ENCODE measurements around the gene SUSD6. TPM values are rescaled to one million over a fixed set of nuclear protein-coding genes. Genes with fewer than 3 reads are reported as not detected.
A peak's percentile ranks its signal among the peaks of the same experiment; 100 is the strongest.

Gene SUSD6
- total RNA-seq, 4 donors from 2014 or later = 11.9 to 26.3 (median 16.2) TPM

DNA sequence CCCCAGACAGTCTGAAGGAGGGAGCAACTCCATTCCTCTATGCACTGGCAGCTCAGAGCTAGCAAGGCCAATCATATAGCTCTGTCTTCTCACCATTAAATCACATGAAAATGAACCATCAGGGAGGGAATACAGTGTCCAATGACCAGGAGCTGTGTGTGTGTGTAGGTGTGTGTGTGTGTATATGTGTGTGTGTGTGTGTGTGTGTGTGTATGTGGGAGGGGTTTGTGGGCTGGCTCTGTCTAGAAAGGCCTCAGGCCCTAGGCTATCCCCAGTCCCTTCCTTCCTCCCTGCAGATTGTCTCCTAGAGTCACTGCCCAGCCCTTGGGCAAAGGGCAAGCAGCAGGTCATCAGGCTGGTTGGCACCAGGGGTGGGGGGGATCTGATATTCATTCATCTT is 5.7 kb upstream of the SUSD6 start:
- no peak for DNase-seq
- Histone ChIP-seq H3K36me3 (no peaks in the 10 kb centered on the region), H3K4me3 (no peak overlapping the region), H3K27ac (no peak overlapping the region), H3K4me1 (peaks cover 8 to 9% of the 10 kb centered on the region in 2 donors), H3K9me3 (no peaks in the 10 kb centered on the region), H3K27me3 (no peaks in the 10 kb centered on the region)
- ATAC-seq = no peak
- TF ChIP-seq POLR2A (IDR thresholded peaks at IDR 0.05) = no peak
- TF ChIP-seq, protein P1, sequence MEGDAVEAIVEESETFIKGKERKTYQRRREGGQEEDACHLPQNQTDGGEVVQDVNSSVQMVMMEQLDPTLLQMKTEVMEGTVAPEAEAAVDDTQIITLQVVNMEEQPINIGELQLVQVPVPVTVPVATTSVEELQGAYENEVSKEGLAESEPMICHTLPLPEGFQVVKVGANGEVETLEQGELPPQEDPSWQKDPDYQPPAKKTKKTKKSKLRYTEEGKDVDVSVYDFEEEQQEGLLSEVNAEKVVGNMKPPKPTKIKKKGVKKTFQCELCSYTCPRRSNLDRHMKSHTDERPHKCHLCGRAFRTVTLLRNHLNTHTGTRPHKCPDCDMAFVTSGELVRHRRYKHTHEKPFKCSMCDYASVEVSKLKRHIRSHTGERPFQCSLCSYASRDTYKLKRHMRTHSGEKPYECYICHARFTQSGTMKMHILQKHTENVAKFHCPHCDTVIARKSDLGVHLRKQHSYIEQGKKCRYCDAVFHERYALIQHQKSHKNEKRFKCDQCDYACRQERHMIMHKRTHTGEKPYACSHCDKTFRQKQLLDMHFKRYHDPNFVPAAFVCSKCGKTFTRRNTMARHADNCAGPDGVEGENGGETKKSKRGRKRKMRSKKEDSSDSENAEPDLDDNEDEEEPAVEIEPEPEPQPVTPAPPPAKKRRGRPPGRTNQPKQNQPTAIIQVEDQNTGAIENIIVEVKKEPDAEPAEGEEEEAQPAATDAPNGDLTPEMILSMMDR (IDR thresholded peaks at IDR 0.05 in 4 of 5, conservative IDR thresholded peaks at IDR 0.05 in 1 of 5) = no peak
- in situ Hi-C loops (cut with MboI; ENCODE audit: low sequenced_read_pairs in 4 of 4) (loop anchor here in 2 of 4 donors (5.0 to 10.0 kb wide), 2 partner anchors 119 to 122 kb away; no protein-coding TSS in a partner anchor), intact Hi-C loops (cut with DNase I; ENCODE audit: low total_unique reads) (no loop called here)

DNA sequence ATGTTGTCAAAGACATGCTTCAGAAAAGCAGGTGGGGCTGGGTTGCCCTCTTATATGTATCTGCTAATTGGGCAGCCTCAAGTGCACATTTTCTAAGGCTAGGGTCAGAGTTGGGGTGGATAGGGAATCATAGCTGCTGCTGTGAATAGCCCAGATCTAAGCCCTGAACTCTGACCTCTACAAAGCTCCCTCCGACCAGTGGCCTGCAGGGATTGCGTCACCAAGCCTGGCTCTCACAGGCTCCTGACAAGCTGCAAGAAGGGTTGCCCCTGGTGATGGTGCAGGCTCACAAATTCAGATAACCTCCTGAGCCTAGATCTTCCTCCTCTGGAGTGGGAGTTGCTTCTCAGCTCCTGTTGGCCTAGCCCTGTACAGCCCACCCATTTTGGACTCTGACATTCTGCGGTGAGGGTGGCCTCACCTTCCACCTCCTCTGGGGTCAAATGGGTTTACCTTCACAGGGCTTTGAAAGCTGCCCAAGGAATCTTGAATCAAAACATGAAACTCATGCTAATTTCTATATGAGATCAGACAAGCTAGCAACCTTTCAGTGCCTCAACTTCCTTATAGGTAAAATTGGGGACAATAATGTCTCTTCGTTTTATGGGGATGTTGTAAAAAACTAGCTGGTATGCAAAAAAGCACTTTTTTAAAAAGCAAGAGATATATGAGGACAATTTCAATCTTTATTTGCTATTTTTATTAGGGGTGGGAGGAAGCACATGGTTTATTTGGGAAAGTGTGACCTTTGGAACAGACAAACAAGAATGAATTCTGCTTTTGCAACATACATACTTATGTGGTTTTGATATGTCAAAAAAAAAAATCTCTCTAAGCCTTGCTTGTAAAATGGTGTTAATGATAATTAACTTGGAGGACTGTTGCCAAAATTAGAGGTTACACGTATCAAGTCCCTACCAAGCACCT is 4.9 kb upstream of the SUSD6 start:
- Histone ChIP-seq H3K9me3 (no peaks in the 10 kb centered on the region), H3K36me3 (no peaks in the 10 kb centered on the region), H3K27ac (no peak overlapping the region), H3K4me1 (peaks cover 10 to 11% of the 10 kb centered on the region in 2 donors), H3K4me3 (no peak overlapping the region), H3K27me3 (no peaks in the 10 kb centered on the region)
- ATAC-seq (no peak), DNase-seq (no peak)
- TF ChIP-seq POLR2A (IDR thresholded peaks at IDR 0.05) = no peak
- TF ChIP-seq, protein P1 (IDR thresholded peaks at IDR 0.05 in 4 of 5, conservative IDR thresholded peaks at IDR 0.05 in 1 of 5) = no peak
- in situ Hi-C loops (cut with MboI; ENCODE audit: low sequenced_read_pairs in 4 of 4) (loop anchor here in 2 of 4 donors (5.0 to 10.0 kb wide), 2 partner anchors 118 to 121 kb away; no protein-coding TSS in a partner anchor), intact Hi-C loops (cut with DNase I; ENCODE audit: low total_unique reads) (no loop called here)

GRCh38 chr14:69610020-69610873 is 1.1 kb upstream of the SUSD6 start:
- ATAC-seq = no peak

GRCh38 chr14:69610874-69611171 is 573 bp upstream of the SUSD6 start:
- peak overlapping the region; percentile 49 to 89 (median 61) for H3K4me3 ChIP-seq
- H3K4me1 ChIP-seq = peaks cover 43% of the 10 kb centered on the region in 2 donors
- no peaks in the 10 kb centered on the region for H3K36me3 ChIP-seq
- no peaks in the 10 kb centered on the region for H3K9me3 ChIP-seq
- H3K27ac ChIP-seq = peak overlapping the region; percentile 84 to 97 (median 86)
- H3K27me3 ChIP-seq = no peaks in the 10 kb centered on the region
- TF ChIP-seq POLR2A (IDR thresholded peaks at IDR 0.05) = no peak
- TF ChIP-seq, protein P1 (IDR thresholded peaks at IDR 0.05 in 4 of 5, conservative IDR thresholded peaks at IDR 0.05 in 1 of 5) = no peak
- intact Hi-C loops (cut with DNase I; ENCODE audit: low total_unique reads) = loop anchor here (1.0 to 5.0 kb wide), 3 partner anchors 32 to 459 kb away; partner anchors contain the start of genes DCAF5 and SRSF5
- DNase-seq = no peak
- peak in 1 of 2 donors; percentile 9 for ATAC-seq
- in situ Hi-C loops (cut with MboI; ENCODE audit: low sequenced_read_pairs in 4 of 4) = no loop called here

More at GRCh38 chr14:69610020-69610873, 1.1 kb upstream of the SUSD6 start:
- TF ChIP-seq, protein P1 (IDR thresholded peaks at IDR 0.05 in 4 of 5, conservative IDR thresholded peaks at IDR 0.05 in 1 of 5) = no peak
- no peak for TF ChIP-seq POLR2A (IDR thresholded peaks at IDR 0.05)
- peak overlapping the region; percentile 49 to 89 (median 61) for H3K4me3 ChIP-seq
- intact Hi-C loops (cut with DNase I; ENCODE audit: low total_unique reads) (loop anchor here (5.0 kb wide), 1 partner anchor 458 kb away; the partner anchor contains the start of gene DCAF5), in situ Hi-C loops (cut with MboI; ENCODE audit: low sequenced_read_pairs in 4 of 4) (no loop called here)
- no peak for DNase-seq
- no peaks in the 10 kb centered on the region for H3K9me3 ChIP-seq
- H3K27me3 ChIP-seq = no peaks in the 10 kb centered on the region
- H3K4me1 ChIP-seq = peaks cover 37% of the 10 kb centered on the region in 2 donors
- no peaks in the 10 kb centered on the region for H3K36me3 ChIP-seq
- H3K27ac ChIP-seq = peak overlapping the region; percentile 84 to 97 (median 86)
